ENCODE results near the gene MPI. TPM values are rescaled to one million over a fixed set of nuclear protein-coding genes. Genes with fewer than 3 reads are reported as not detected.

MPI gene
- total RNA-seq, 1 donor from 2014 or later = 64.4 TPM

DNA sequence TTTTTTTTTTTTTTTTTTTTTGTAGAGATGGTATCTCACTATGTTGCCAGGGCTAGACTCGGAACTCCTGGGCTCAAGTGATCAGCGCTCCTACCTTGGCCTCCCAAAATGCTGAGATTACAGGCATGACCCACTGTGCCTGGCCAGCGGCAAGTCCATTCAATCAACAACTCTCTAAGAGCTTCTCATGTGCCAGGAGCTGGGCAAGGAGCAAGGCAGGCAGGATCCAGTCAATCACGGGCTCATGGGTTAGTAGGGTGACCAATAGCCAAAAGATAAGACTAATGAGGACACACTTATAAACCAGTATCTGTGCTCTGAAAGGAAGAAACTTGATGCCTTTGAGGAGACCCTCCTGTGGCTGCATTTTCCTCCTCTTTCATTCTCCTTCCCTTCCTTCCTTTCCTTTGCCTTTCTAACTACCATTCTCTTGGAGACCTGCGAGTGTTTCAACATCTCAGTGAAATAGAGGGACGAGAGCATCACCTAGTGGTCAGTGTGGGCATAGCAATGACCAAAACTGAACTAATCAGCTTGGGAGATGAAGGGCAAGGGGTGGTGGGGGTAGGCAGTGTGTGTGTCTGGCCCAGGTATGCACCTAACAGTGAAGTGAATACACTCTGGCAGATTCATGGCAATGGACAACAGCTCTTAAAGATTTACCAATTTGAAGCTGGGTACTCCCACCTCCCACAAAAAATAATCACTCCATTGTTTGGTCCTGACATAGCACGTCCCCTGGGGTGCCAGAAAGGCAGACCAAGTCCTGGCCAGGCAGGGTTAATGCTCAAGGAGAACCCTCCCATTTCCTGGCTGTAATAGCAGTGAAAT, 60.5 kb downstream of the MPI start:
- Mint-ChIP-seq H3K36me3 (ENCODE audit: low read depth) (peaks cover 1% of the 10 kb centered on the region), H3K4me3 (no peak overlapping the region)

DNA sequence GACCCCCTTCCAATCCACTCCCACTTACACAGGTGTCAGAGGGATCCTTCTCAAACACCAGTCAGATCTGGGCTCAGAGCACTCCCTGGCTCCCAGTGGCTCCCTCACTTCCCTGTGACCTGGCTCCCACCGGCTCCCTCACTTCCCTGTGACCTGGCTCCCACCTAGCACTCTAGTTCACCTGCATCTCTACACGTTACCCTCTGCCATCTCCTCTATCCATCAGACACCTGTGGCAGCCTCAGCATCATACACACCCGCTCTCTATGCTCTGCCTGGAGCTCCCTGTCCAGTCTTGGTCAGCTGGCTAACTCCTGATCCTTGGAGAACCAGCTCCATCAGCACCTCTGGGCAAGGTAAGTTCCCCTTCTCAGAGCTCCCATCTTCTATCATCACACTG, 61.2 kb downstream of the MPI start:
- no peaks in the 10 kb centered on the region for H3K9me3 Mint-ChIP-seq
- H3K27me3 Mint-ChIP-seq = peaks cover 4% of the 10 kb centered on the region
- no peak overlapping the region for H3K4me3 Mint-ChIP-seq
- peaks cover 3% of the 10 kb centered on the region for H3K36me3 Mint-ChIP-seq (ENCODE audit: low read depth)
- H3K4me1 Mint-ChIP-seq = peaks cover 18% of the 10 kb centered on the region
- no peak overlapping the region for H3K27ac Mint-ChIP-seq
- no peak for DNase-seq
- intact Hi-C loops (cut with micrococcal nuclease) = loop anchor here (5.0 kb wide), 2 partner anchors 109 to 314 kb away; partner anchors contain the start of gene ULK3

More for the DNA sequence above, 60.5 kb downstream of the MPI start:
- H3K4me1 Mint-ChIP-seq = peaks cover 16% of the 10 kb centered on the region
- peaks cover 4% of the 10 kb centered on the region for H3K27me3 Mint-ChIP-seq
- no peaks in the 10 kb centered on the region for H3K9me3 Mint-ChIP-seq
- no peak overlapping the region for H3K27ac Mint-ChIP-seq
- intact Hi-C loops (cut with micrococcal nuclease) = loop anchor here (1.0 to 5.0 kb wide), 3 partner anchors 108 to 313 kb away; partner anchors contain the start of gene ULK3
- peak; percentile 95 for DNase-seq

Other genes starting within 250 kb of the MPI start
- 45.7 and 50.2 TPM in 2 replicates for gene EDC3, start 194.0 kb upstream of the MPI start, total RNA-seq
- gene CYP1A1, start 164.5 kb upstream of the MPI start, total RNA-seq = 0.31 and 0.42 TPM in 2 replicates
- not detected in 2 replicates for gene CYP1A2, start 141.2 kb upstream of the MPI start, total RNA-seq
- gene CSK, start 108.0 kb upstream of the MPI start, total RNA-seq = 332 and 340 TPM in 2 replicates
- 0.33 and 0.36 TPM in 2 replicates for gene LMAN1L, start 77.2 kb upstream of the MPI start, total RNA-seq
- 0.09 TPM in 2 replicates for gene CPLX3, start 63.4 kb upstream of the MPI start, total RNA-seq
- gene ULK3, start 46.9 kb upstream of the MPI start, total RNA-seq = 52.6 and 57.3 TPM in 2 replicates
- 89.4 and 94.8 TPM in 2 replicates for gene SCAMP2, start 16.7 kb upstream of the MPI start, total RNA-seq
- 68.0 and 82.0 TPM in 2 replicates for gene FAM219B, start 16.8 kb downstream of the MPI start, total RNA-seq
- 314 and 317 TPM in 2 replicates for gene COX5A, start 48.0 kb downstream of the MPI start, total RNA-seq
- gene RPP25, start 66.7 kb downstream of the MPI start, total RNA-seq = 13.1 and 13.9 TPM in 2 replicates
- 0.92 and 1.3 TPM in 2 replicates for gene SCAMP5, start 105.5 kb downstream of the MPI start, total RNA-seq
- 21.4 and 24.5 TPM in 2 replicates for gene PPCDC, start 133.5 kb downstream of the MPI start, total RNA-seq

Measured in activated CD4-positive, alpha-beta T cell treated with anti-CD3 and anti-CD28 coated beads, Interleukin-2, amount 10 ng/mL, durations not matched to agents 24 days and 14 days (primary cell).